Mesodermal cell (in vitro differentiated cells): ENCODE measurements around the gene TSPAN5.

Experiments used
- H3K27ac ChIP-seq: 2 replicates; pipeline ENCODE4 v1.7.0; 2013; ENCODE audit warnings: mild to moderate bottlenecking, low read depth, low read length, moderate library complexity; ENCODE audit not compliant: severe bottlenecking
- H3K36me3 ChIP-seq: 2 replicates; pipeline ENCODE4 v1.7.1; 2013; ENCODE audit warnings: mild to moderate bottlenecking, low read length, moderate library complexity; ENCODE audit not compliant: control insufficient read depth, insufficient read depth
- H3K4me1 ChIP-seq: one replicate; pipeline ENCODE4 v1.7.1; 2013; ENCODE audit warnings: mild to moderate bottlenecking, low read length; ENCODE audit not compliant: insufficient read depth, control insufficient read depth, poor library complexity, severe bottlenecking
- H3K4me3 ChIP-seq: 2 replicates; pipeline ENCODE4 v1.7.0; 2013; ENCODE audit warnings: low read length, control low read depth, mild to moderate bottlenecking; ENCODE audit not compliant: insufficient read depth, poor library complexity, severe bottlenecking; ENCODE audit errors: extremely low read depth
- H3K9me3 ChIP-seq: 2 replicates; pipeline ENCODE4 v1.7.1; 2013; ENCODE audit warnings: mild to moderate bottlenecking, low read length, moderate library complexity; ENCODE audit not compliant: control insufficient read depth
- WGBS, 2 experiments: methylation state at CpG; one replicate each; pipeline ENCODE4 v1.1.5; 2013; ENCODE audit warnings: missing lambda C conversion rate in 2 of 2; ENCODE audit not compliant: insufficient coverage in 2 of 2; 5-methylcytosine and 5-hydroxymethylcytosine counted together

TSPAN5 gene

GRCh38 chr4:98530572-98530971 lies 127.8 kb downstream of the TSPAN5 start:
- WGBS, 2 experiments, result 67 to 79% methylated on average over 3 of the region's 3 CpGs
- Histone ChIP-seq H3K36me3 (no peaks in the 10 kb centered on the region), H3K9me3 (no peaks in the 10 kb centered on the region), H3K27ac (no peak overlapping the region), H3K4me3 (no peak overlapping the region), H3K4me1 (peaks cover 4% of the 10 kb centered on the region)

DNA sequence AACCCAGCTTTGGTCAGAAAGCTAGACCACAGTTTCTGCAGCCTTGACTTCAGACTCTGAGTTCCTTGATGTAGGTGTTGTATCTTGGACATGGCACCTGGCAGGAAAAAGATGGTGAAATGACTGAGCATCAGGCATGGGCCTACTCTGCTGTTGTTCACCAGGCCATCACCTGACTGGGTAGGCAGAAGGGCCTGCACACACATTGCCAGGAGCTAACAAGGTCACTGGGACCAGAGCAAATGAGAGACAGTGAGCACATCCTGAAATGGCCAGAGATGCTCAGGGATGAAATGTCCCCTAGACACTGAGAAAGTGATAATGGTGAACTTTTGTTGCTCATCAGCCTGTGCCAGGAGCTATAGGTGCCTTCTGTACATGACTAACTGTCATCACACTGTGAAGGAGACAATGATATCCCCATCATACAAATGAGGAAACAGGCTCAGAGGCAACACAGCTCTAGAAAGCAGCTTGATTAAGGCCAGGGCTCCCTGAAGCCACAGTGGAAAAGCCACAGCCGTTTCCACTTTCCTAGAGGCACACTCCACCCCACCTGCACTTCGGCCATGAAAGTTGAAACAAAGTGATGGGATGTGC lies 128.3 kb downstream of the TSPAN5 start:
- no CpG with 5 or more reads among the region's 2 CpGs for WGBS, 2 experiments

DNA sequence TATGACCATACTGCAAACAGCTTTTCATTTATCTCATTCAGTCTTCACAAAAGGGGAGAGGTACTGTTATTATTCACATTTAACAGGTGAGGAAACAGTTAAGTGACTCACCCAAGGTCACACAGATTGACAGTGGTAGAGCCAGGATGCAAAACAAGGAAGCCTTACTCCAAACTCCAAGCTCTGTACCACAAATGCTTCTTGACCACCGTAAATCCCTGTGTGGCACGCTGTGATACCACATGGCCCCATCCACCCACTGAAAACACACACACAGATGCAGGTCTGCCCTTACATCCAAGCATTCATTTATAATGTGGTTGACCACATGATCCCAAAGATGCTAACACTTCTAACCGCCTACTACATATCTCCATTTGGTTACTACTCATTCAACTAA lies 129.5 kb downstream of the TSPAN5 start:
- peaks cover 19% of the 10 kb centered on the region for H3K4me1 ChIP-seq
- no peaks in the 10 kb centered on the region for H3K36me3 ChIP-seq
- no peak overlapping the region for H3K27ac ChIP-seq
- H3K9me3 ChIP-seq, result no peaks in the 10 kb centered on the region
- WGBS, 2 experiments, result 100% methylated on average over 1 to 2 of the region's 3 CpGs
- H3K4me3 ChIP-seq, result no peak overlapping the region

More for the DNA sequence above, 128.3 kb downstream of the TSPAN5 start:
- H3K36me3 ChIP-seq, result no peaks in the 10 kb centered on the region
- no peaks in the 10 kb centered on the region for H3K9me3 ChIP-seq
- no peak overlapping the region for H3K4me3 ChIP-seq
- H3K4me1 ChIP-seq, result peaks cover 8% of the 10 kb centered on the region
- H3K27ac ChIP-seq, result no peak overlapping the region

- Histone ChIP-seq H3K9me3 (no peaks in the 10 kb centered on the region), H3K36me3 (no peaks in the 10 kb centered on the region), H3K4me3 (no peak overlapping the region), H3K4me1 (peaks cover 30% of the 10 kb centered on the region), H3K27ac (no peak overlapping the region)
- WGBS, 2 experiments, result 88 to 92% methylated on average over 6 of the region's 9 CpGs
Observed at GRCh38 chr4:98527534-98528269, 130.7 kb downstream of the TSPAN5 start.

GRCh38 chr4:98524230-98524629 lies 134.2 kb downstream of the TSPAN5 start:
- H3K36me3 ChIP-seq, result no peaks in the 10 kb centered on the region
- no peaks in the 10 kb centered on the region for H3K9me3 ChIP-seq
- 86 to 100% methylated on average over 1 to 4 of the region's 4 CpGs for WGBS, 2 experiments
- peaks cover 46% of the 10 kb centered on the region for H3K4me1 ChIP-seq
- H3K27ac ChIP-seq, result peak overlapping the region; percentile 46
- no peak overlapping the region for H3K4me3 ChIP-seq

GRCh38 chr4:98522636-98523395 lies 135.6 kb downstream of the TSPAN5 start:
- Histone ChIP-seq H3K4me1 (peaks cover 56% of the 10 kb centered on the region), H3K27ac (peak overlapping the region; percentile 90), H3K36me3 (no peaks in the 10 kb centered on the region), H3K9me3 (no peaks in the 10 kb centered on the region), H3K4me3 (no peak overlapping the region)
- no CpG with 5 or more reads among the region's 3 CpGs for WGBS, 2 experiments

- Histone ChIP-seq H3K4me3 (no peak overlapping the region), H3K4me1 (peaks cover 64% of the 10 kb centered on the region), H3K36me3 (no peaks in the 10 kb centered on the region), H3K9me3 (no peaks in the 10 kb centered on the region), H3K27ac (peak overlapping the region; percentile 90)
- WGBS, 2 experiments, result 81 to 84% methylated on average over 3 of the region's 5 CpGs
Observed at GRCh38 chr4:98522062-98522461, 136.3 kb downstream of the TSPAN5 start.

DNA sequence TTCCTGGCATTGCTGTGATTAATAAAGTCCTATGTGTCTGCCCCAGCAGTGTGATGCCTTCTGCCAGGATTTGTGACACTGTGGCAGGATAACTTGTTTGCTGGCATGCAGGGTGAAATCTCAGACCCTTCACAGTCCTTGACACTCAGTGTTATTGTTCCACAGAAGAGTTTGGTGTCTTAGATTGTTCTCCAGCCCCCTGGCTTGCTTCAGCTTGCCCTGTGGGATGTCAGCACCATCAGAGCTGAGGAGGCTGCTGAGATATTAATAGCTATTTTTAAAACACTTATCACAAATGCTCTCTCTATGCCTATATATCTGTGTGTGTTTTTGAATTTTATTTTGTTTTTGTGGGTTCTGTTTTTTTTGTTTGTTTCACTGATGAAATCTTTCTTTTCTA lies 136.9 kb downstream of the TSPAN5 start:
- Histone ChIP-seq H3K36me3 (no peaks in the 10 kb centered on the region), H3K4me3 (no peak overlapping the region), H3K9me3 (no peaks in the 10 kb centered on the region), H3K27ac (peak overlapping the region; percentile 90), H3K4me1 (peaks cover 70% of the 10 kb centered on the region)

DNA sequence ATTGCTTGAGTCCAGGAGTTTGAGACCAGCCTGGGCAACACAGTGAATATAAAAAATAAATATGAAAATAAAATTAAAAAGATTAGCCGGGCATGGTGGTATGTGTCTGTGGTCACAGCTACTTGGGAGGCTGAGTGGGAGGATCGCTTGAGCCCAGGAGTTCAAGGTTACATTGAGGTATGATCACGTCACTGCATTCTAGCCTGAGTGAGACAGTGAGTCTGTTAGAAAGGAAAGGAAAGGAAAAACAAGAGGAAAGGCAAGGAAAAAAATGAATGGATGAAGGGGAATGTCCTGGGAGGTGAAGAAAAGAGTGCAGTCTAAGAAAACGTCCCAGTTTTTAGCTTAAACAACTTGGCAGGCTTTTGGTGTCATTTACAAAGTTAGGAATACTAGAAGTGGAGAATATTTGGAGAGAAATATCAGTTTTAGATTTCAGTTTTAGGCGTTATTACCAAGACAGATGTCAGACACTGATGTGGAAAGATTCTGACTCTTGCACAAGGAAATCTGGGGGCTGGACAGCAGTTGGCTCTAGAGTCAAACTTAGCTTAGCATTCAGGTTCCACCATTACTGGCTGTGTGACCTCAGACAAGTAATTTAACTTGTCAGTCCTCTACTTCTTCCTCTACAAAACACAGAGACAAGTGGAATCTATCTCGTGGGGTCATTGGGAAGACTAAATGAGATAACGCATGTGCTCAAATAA lies 139.0 kb downstream of the TSPAN5 start:
- Histone ChIP-seq H3K4me1 (peaks cover 78% of the 10 kb centered on the region), H3K4me3 (no peak overlapping the region), H3K27ac (no peak overlapping the region), H3K9me3 (no peaks in the 10 kb centered on the region), H3K36me3 (no peaks in the 10 kb centered on the region)
- 82 to 95% methylated on average over 6 to 7 of the region's 7 CpGs for WGBS, 2 experiments

DNA sequence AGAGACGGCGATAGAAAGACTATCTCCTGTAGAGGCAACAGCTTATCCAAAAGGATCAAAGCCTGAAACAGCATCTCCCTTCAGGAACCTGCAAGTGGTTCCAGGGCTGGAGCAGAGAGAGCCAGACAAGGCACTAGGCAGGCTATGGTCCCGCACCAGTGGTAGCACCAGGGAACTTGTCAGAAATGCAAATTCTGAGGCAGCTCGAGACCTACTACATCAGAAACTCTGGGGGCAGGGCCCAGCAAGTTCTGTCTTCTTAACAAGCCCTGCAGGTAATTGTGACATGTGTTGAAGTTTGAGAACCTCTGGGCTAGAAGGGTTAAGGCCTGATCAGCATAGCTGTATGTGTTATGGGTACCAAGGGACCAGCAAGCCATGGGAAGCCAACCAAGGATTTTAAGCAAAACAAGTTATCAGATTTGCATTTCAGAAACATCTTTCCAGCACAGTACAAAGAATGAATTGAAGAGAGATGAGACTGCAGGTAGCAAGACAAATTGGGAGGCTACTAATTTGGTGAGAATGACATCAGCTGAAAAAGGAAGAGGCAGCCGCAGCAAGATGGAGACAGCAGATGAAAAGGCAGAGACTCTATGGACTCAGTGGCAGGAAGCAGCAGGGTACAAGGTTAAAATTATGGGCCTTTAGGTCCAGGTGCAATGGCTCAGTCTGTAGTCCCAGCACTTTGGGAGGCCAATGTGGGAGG lies 139.7 kb downstream of the TSPAN5 start:
- 59 to 61% methylated on average over 5 of the region's 5 CpGs for WGBS, 2 experiments
- H3K27ac ChIP-seq, result peak overlapping the region; percentile 43
- H3K4me3 ChIP-seq, result no peak overlapping the region
- H3K36me3 ChIP-seq, result no peaks in the 10 kb centered on the region
- H3K9me3 ChIP-seq, result no peaks in the 10 kb centered on the region
- peaks cover 75% of the 10 kb centered on the region for H3K4me1 ChIP-seq
